CD4-positive, alpha-beta T cell (primary cell): ENCODE data around the gene SYT2. TPM values are rescaled to one million over a fixed set of nuclear protein-coding genes. Genes with fewer than 3 reads are reported as not detected.

Experiments
- ATAC-seq: fragments of 200-7000 bp; cut with Tn5 transposase; one replicate; pipeline ENCODE4 v1.10.0; 2022; ENCODE audit warnings: mild to moderate bottlenecking; ENCODE audit not compliant: poor library complexity
- CTCF ChIA-PET: fragments of 350-600 bp; sonication (Branson Sonifier 250); formaldehyde crosslinking; loops from one replicate; lab custom pipeline; 2021; ENCODE audit warnings: antibody characterized with exemption, inconsistent platforms; lab: Charles Lee
- POLR2A ChIA-PET: fragments of 350-600 bp; sonication (Branson Sonifier 250); formaldehyde crosslinking; loops from one replicate; lab custom pipeline; 2021; ENCODE audit warnings: antibody characterized with exemption, inconsistent platforms; lab: Charles Lee
- DNase-seq, 14 experiments: peaks; one replicate each; pipeline ENCODE4 v3.0.0-alpha.2; 2013 to 2020; ENCODE audit warnings: mixed read lengths in 2 of 14
- H3K27ac ChIP-seq, 2 donors: one replicate each; pipeline versions ENCODE4 v1.5.1 to v1.7.0; 2013; ENCODE audit warnings: low read length in 2 of 2, low read depth in 1 of 2, mild to moderate bottlenecking in 1 of 2
- H3K27me3 ChIP-seq, 2 experiments: 1 replicate in 1 of 2; 2 replicates in 1 of 2; pipeline versions ENCODE4 v1.6.1 to v1.7.0; 2013; ENCODE audit warnings: low read length in 2 of 2, control low read depth in 1 of 2, mild to moderate bottlenecking in 1 of 2, moderate library complexity in 1 of 2; ENCODE audit not compliant: insufficient read depth in 2 of 2, control insufficient read depth in 1 of 2
- H3K36me3 ChIP-seq: one replicate; pipeline ENCODE4 v1.6.1; 2013; ENCODE audit warnings: low read length, control low read depth; ENCODE audit not compliant: insufficient read depth
- H3K4me1 ChIP-seq: one replicate; pipeline ENCODE4 v1.6.1; 2013; ENCODE audit warnings: low read length, control low read depth; ENCODE audit not compliant: insufficient read depth
- H3K4me3 ChIP-seq: one replicate; pipeline ENCODE4 v1.5.1; 2013; ENCODE audit warnings: mild to moderate bottlenecking, low read length, moderate library complexity
- H3K9me3 ChIP-seq, 2 experiments: 1 replicate in 1 of 2; 2 replicates in 1 of 2; pipeline versions ENCODE4 v1.6.1 to v1.7.0; 2013; ENCODE audit warnings: low read length in 2 of 2, mild to moderate bottlenecking in 2 of 2, control low read depth in 1 of 2, moderate library complexity in 1 of 2; ENCODE audit not compliant: control insufficient read depth in 1 of 2, insufficient read depth in 1 of 2
- H3K27ac Mint-ChIP-seq: one replicate; pipeline ENCODE4 v1.8.0; 2020; ENCODE audit warnings: mixed read lengths
- H3K27me3 Mint-ChIP-seq: one replicate; pipeline ENCODE4 v1.8.0; 2021; ENCODE audit warnings: mixed read lengths
- H3K36me3 Mint-ChIP-seq: one replicate; pipeline ENCODE4 v1.8.0; 2021; ENCODE audit warnings: low read depth, mixed read lengths
- H3K4me1 Mint-ChIP-seq: one replicate; pipeline ENCODE4 v1.8.0; 2021; ENCODE audit warnings: low read depth, mixed read lengths
- H3K4me3 Mint-ChIP-seq: one replicate; pipeline ENCODE4 v1.8.0; 2020; ENCODE audit warnings: mild to moderate bottlenecking, mixed read lengths
- H3K9me3 Mint-ChIP-seq: one replicate; pipeline ENCODE4 v1.8.0; 2020; ENCODE audit warnings: mixed read lengths
- CTCF ChIP-seq: fragments of 200-600 bp; IDR thresholded peaks from one replicate; pipeline ENCODE4 v1.8.0; 2022; ENCODE audit warnings: antibody characterized with exemption, mild to moderate bottlenecking
- intact Hi-C, 2 experiments: fragments of 100-400 bp; cut with DNase I in 1 of 2; cut with micrococcal nuclease in 1 of 2; formaldehyde crosslinking; loops; one replicate each; pipeline versions ENCODE4 v1.15.1 to v1.9.0; 2023 to 2025; cut with DNase I, micrococcal nuclease
- total RNA-seq, 174 experiments: library from RNA in 2 of 174; stranded (reverse) in 2 of 174; gene quantifications; one replicate each; pipeline ENCODE4 v1.2.3 and lab custom pipeline; 2021 to 2026

Gene SYT2
- total RNA-seq, 2 experiments from 2014 or later: not detected

DNA sequence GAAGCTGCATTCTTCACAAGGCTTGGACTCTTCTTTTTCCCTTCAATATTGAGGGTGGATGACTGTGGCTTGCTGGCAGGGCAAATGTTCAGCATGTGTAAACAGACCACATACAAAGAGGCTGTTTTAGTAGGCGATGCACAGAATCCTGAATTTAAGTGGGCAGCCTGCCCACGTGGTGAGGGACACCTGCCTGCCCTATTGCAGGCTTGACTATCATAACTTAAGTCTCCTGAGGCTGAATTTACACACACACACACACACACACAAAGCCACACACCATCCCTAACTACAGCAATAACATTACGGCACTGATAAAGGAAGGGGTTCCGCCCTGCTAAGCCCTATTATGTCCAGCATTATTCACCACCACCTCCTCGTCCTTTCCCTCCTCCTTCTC, 15.9 kb downstream of the SYT2 start:
- Histone ChIP-seq H3K9me3 (peaks cover 0 to 6% of the 10 kb centered on the region in 2 experiments), H3K27ac (no peak overlapping the region), H3K4me1 (peaks cover 4% of the 10 kb centered on the region), H3K4me3 (no peak overlapping the region), H3K27me3 (peaks cover 10 to 28% of the 10 kb centered on the region in 2 experiments), H3K36me3 (no peaks in the 10 kb centered on the region)
- intact Hi-C loops: no loop called here
- Mint-ChIP-seq H3K36me3 (no peaks in the 10 kb centered on the region), H3K4me1 (no peaks in the 10 kb centered on the region), H3K9me3 (peaks cover 2% of the 10 kb centered on the region), H3K27ac (no peak overlapping the region), H3K4me3 (no peak overlapping the region), H3K27me3 (peaks cover 78% of the 10 kb centered on the region)
- ATAC-seq (no peak), DNase-seq (no peak)
- CTCF ChIA-PET: no interaction called here
- no peak for TF ChIP-seq CTCF
- POLR2A ChIA-PET: no interaction called here

- ATAC-seq (peak; percentile 68), DNase-seq (peak; percentile 46 to 80 (median 56))
- H3K27ac ChIP-seq: no peak overlapping the region
- no peak overlapping the region for H3K4me3 Mint-ChIP-seq
- TF ChIP-seq CTCF: no peak
- H3K27ac Mint-ChIP-seq: no peak overlapping the region
- peaks cover 0 to 6% of the 10 kb centered on the region in 2 experiments for H3K9me3 ChIP-seq
- H3K27me3 ChIP-seq: peaks cover 6 to 23% of the 10 kb centered on the region in 2 experiments
- no peak overlapping the region for H3K4me3 ChIP-seq
- CTCF ChIA-PET: interaction anchor here (1.1 kb wide), 1 partner anchor 10 kb away, joined by 3 read pairs; no protein-coding TSS in a partner anchor
- peaks cover 2% of the 10 kb centered on the region for H3K9me3 Mint-ChIP-seq
- H3K4me1 ChIP-seq: peaks cover 1% of the 10 kb centered on the region
- POLR2A ChIA-PET: no interaction called here
- H3K36me3 ChIP-seq: no peaks in the 10 kb centered on the region
- no peaks in the 10 kb centered on the region for H3K4me1 Mint-ChIP-seq
- no peaks in the 10 kb centered on the region for H3K36me3 Mint-ChIP-seq
- H3K27me3 Mint-ChIP-seq: peaks cover 84% of the 10 kb centered on the region
- intact Hi-C loops: no loop called here
Measured at GRCh38 chr1:202692959-202693555, 17.2 kb downstream of the SYT2 start.

GRCh38 chr1:202691816-202692215, 18.4 kb downstream of the SYT2 start:
- Histone ChIP-seq H3K27ac (no peak overlapping the region), H3K4me3 (no peak overlapping the region), H3K4me1 (no peaks in the 10 kb centered on the region), H3K36me3 (no peaks in the 10 kb centered on the region), H3K9me3 (peaks cover 0 to 3% of the 10 kb centered on the region in 2 experiments), H3K27me3 (peaks cover 6 to 15% of the 10 kb centered on the region in 2 experiments)
- ATAC-seq: no peak
- no peaks in the 10 kb centered on the region for H3K36me3 Mint-ChIP-seq
- H3K9me3 Mint-ChIP-seq: peaks cover 2% of the 10 kb centered on the region
- intact Hi-C loops: no loop called here
- ChIA-PET CTCF (no interaction called here), POLR2A (no interaction called here)
- no peak for TF ChIP-seq CTCF
- no peaks in the 10 kb centered on the region for H3K4me1 Mint-ChIP-seq
- H3K27ac Mint-ChIP-seq: no peak overlapping the region
- no peak overlapping the region for H3K4me3 Mint-ChIP-seq
- H3K27me3 Mint-ChIP-seq: peaks cover 85% of the 10 kb centered on the region
- DNase-seq: no peak
